H1 (cell line): ENCODE measurements around the gene PLB1.

ENCODE experiments used
- GTF2F1 ChIP-seq: IDR thresholded peaks from 2 replicates; pipeline ENCODE4 v1.6.1; 2012; ENCODE audit warnings: low read depth, low read length, improper control_type of control experiment, borderline replicate concordance
- HDAC6 ChIP-seq: IDR thresholded peaks from one replicate; pipeline ENCODE4 v1.7.1; 2012; ENCODE audit warnings: low read depth, mild to moderate bottlenecking, inconsistent platforms, low read length, moderate library complexity
- KDM5A ChIP-seq: fragments of 200-600 bp; IDR thresholded peaks from 2 replicates; pipeline ENCODE4 v1.7.1; 2012; ENCODE audit warnings: mild to moderate bottlenecking, low read length, inconsistent platforms, mixed read lengths
- POLR2A ChIP-seq, 2 experiments: IDR thresholded peaks; 1 replicate in 1 of 2; 2 replicates in 1 of 2; pipeline ENCODE4 v1.6.1; 2011; ENCODE audit warnings: low read depth in 2 of 2, low read length in 2 of 2, mild to moderate bottlenecking in 2 of 2; ENCODE audit errors: control extremely low read depth in 1 of 2
- RAD21 ChIP-seq, 2 experiments: IDR thresholded peaks in 1 of 2; conservative IDR thresholded peaks in 1 of 2; 2 replicates each; pipeline ENCODE4 v1.6.1; 2011; ENCODE audit warnings: low read depth in 2 of 2, low read length in 2 of 2, improper control_type of control experiment in 1 of 2, inconsistent platforms in 1 of 2, mild to moderate bottlenecking in 1 of 2, moderate library complexity in 1 of 2
- TF ChIP-seq, protein P1 (sequence below): IDR thresholded peaks from 2 replicates; pipeline ENCODE4 v1.6.1; 2011; ENCODE audit warnings: low read depth, mild to moderate bottlenecking, low read length; ENCODE audit not compliant: insufficient read depth
- TF ChIP-seq, protein P2 (sequence below), 3 experiments: IDR thresholded peaks; 1 replicate in 2 of 3; 2 replicates in 1 of 3; pipeline versions ENCODE4 v1.5.1 to v1.6.1; 2011; ENCODE audit warnings: low read length in 3 of 3, mild to moderate bottlenecking in 3 of 3, inconsistent platforms in 2 of 3, low read depth in 1 of 3, moderate library complexity in 1 of 3; ENCODE audit not compliant: insufficient read depth in 1 of 3; ENCODE audit errors: control extremely low read depth in 1 of 3

DNA sequence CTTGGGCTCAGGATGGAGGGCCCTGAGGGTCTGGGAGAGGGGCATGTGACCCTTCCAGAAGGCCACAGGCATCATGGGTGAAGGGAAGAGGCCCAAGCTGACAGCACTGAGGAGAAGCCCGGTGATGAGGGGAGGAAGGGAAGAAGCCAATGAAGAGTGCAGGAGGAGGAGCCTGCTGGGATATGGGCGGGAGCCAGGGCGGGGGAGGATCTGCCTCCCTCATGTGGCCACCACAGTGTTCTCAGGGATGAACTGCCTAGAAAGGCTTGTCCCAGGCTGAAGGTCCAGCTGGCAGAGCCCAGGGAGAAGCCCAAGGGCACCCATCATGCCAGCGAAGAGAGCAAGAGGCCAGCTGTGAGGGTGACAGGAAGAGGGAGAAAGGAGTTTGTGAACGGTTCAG is 24.6 kb upstream of the PLB1 start:
- TF ChIP-seq, protein P1, sequence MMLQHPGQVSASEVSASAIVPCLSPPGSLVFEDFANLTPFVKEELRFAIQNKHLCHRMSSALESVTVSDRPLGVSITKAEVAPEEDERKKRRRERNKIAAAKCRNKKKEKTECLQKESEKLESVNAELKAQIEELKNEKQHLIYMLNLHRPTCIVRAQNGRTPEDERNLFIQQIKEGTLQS, result no peak
- no peak for TF ChIP-seq POLR2A (IDR thresholded peaks at IDR 0.05; ENCODE audit: control extremely low read depth in 1 of 2, low read depth in 2 of 2, low read length in 2 of 2)
- TF ChIP-seq, protein P2, sequence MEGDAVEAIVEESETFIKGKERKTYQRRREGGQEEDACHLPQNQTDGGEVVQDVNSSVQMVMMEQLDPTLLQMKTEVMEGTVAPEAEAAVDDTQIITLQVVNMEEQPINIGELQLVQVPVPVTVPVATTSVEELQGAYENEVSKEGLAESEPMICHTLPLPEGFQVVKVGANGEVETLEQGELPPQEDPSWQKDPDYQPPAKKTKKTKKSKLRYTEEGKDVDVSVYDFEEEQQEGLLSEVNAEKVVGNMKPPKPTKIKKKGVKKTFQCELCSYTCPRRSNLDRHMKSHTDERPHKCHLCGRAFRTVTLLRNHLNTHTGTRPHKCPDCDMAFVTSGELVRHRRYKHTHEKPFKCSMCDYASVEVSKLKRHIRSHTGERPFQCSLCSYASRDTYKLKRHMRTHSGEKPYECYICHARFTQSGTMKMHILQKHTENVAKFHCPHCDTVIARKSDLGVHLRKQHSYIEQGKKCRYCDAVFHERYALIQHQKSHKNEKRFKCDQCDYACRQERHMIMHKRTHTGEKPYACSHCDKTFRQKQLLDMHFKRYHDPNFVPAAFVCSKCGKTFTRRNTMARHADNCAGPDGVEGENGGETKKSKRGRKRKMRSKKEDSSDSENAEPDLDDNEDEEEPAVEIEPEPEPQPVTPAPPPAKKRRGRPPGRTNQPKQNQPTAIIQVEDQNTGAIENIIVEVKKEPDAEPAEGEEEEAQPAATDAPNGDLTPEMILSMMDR (IDR thresholded peaks at IDR 0.05; ENCODE audit: control extremely low read depth in 1 of 3, insufficient read depth in 1 of 3, low read depth in 1 of 3, low read length in 3 of 3), result no peak
- TF ChIP-seq RAD21 (IDR thresholded peaks at IDR 0.05 in 1 of 2, conservative IDR thresholded peaks at IDR 0.05 in 1 of 2; ENCODE audit: low read depth in 2 of 2, low read length in 2 of 2), result no peak
- TF ChIP-seq HDAC6, result no peak
- TF ChIP-seq GTF2F1, result no peak
- no peak for TF ChIP-seq KDM5A
